NCI-H446 treated with DMSO at 0.1 percent for 48 hours (cell line): ENCODE data around the gene LIX1.

ENCODE experiments used
- DNase-seq: peaks from one replicate; lab custom pipeline; 2025; lab: John Stamatoyannopoulos, UW

Gene LIX1

GRCh38 chr5:97073420-97073819 is 69.0 kb downstream of the LIX1 start:
- no peak for DNase-seq

- DNase-seq, result peak; percentile 17
Measured at GRCh38 chr5:97072696-97073095, 69.7 kb downstream of the LIX1 start.

GRCh38 chr5:97071993-97072392 is 70.4 kb downstream of the LIX1 start:
- no peak for DNase-seq

GRCh38 chr5:97071101-97071500 is 71.3 kb downstream of the LIX1 start:
- peak; percentile 93 for DNase-seq

GRCh38 chr5:97070234-97070633 is 72.2 kb downstream of the LIX1 start:
- DNase-seq, result no peak

- DNase-seq, result no peak
Measured at GRCh38 chr5:97067296-97067850, 75.0 kb downstream of the LIX1 start.

GRCh38 chr5:97065475-97065874 is 76.9 kb downstream of the LIX1 start:
- DNase-seq, result no peak

- DNase-seq, result no peak
Measured at GRCh38 chr5:97063251-97063650, 79.2 kb downstream of the LIX1 start.

- peak; percentile 19 for DNase-seq
Measured at GRCh38 chr5:97062046-97062445, 80.4 kb downstream of the LIX1 start.

GRCh38 chr5:97056263-97056662 is 86.1 kb downstream of the LIX1 start:
- DNase-seq, result no peak

- no peak for DNase-seq
Measured at GRCh38 chr5:97049175-97049574, 93.2 kb downstream of the LIX1 start.

GRCh38 chr5:97047076-97047475 is 95.3 kb downstream of the LIX1 start:
- DNase-seq, result no peak

- DNase-seq, result no peak
Measured at GRCh38 chr5:97046270-97046982, 96.0 kb downstream of the LIX1 start.

- DNase-seq, result no peak
Measured at GRCh38 chr5:97044052-97044451, 98.4 kb downstream of the LIX1 start.

GRCh38 chr5:97043511-97043910 is 98.9 kb downstream of the LIX1 start:
- DNase-seq, result no peak

GRCh38 chr5:97042996-97043395 is 99.4 kb downstream of the LIX1 start:
- no peak for DNase-seq
